ENCODE measurements around the gene RIPOR3.

The RIPOR3 gene

DNA sequence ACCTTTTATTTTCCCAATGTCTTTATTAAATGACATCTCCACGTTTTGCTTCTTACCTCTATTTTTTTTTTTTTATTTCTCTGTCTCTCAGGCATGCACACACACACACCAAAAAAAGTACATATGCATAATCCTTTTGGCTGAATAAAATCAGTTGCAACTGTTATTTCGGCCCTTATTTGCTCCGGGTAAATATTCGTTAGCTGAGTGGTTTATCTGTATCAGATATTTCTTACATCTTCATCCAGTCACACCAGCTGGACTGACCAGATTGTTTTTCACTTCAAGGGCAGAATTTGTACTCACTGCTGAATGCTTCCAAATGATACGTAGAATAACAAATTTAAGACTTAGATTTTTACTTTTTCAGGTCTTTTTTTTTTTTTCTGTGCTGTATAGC is 135.7 kb downstream of the RIPOR3 start:
- H3K4me3 ChIP-seq (replicated peaks; ENCODE audit: low read depth, low read length): no peak overlapping the region
- no peak for DNase-seq (ENCODE audit: extremely low read depth, low read depth)
- TF ChIP-seq, protein P1, sequence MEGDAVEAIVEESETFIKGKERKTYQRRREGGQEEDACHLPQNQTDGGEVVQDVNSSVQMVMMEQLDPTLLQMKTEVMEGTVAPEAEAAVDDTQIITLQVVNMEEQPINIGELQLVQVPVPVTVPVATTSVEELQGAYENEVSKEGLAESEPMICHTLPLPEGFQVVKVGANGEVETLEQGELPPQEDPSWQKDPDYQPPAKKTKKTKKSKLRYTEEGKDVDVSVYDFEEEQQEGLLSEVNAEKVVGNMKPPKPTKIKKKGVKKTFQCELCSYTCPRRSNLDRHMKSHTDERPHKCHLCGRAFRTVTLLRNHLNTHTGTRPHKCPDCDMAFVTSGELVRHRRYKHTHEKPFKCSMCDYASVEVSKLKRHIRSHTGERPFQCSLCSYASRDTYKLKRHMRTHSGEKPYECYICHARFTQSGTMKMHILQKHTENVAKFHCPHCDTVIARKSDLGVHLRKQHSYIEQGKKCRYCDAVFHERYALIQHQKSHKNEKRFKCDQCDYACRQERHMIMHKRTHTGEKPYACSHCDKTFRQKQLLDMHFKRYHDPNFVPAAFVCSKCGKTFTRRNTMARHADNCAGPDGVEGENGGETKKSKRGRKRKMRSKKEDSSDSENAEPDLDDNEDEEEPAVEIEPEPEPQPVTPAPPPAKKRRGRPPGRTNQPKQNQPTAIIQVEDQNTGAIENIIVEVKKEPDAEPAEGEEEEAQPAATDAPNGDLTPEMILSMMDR (IDR thresholded peaks at IDR 0.05; ENCODE audit: low read depth, low read length, missing control alignments): no peak

DNA sequence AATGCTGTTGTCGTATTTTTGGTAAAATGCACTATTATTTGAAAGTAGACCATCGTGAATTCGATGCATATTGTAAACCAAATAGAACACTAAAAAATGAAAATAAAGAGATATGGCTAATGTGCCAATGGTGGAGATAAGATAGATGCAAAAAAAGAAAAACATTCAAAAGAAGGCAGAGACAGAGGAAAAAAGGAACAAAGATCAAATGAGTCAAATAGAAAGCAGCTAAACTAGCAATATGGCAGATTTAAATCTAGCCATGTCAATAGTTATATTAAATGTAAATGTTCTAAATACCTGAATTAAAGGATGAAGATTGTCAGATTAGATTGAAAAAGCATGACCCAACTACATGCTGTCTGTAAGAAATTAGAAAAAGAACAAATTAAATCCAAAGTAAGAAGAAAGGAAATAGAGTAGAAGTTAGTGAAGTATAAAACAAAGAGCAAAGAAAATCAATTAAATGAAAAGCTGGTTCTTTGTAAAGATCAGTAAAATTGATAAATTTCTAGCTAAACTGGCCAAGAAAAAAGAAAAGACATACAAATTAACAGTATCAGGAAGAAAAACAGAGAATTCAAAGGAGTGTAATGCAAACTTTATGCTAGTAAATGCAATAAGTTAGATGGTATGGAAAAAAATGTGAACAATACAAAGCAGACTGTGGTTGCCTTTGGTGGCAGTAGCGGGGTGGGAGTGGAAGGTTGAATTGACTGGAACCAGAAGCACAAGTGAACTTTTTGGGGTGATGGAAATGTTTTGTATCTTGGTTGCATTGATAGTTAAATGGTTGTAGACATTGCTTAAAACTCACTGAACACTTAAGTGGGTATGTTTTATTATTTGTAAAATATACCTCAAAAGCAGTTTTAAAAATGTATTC is 136.4 kb downstream of the RIPOR3 start:
- no peak for DNase-seq (ENCODE audit: extremely low read depth, low read depth)
- TF ChIP-seq, protein P1 (IDR thresholded peaks at IDR 0.05; ENCODE audit: low read depth, low read length, missing control alignments): no peak
- H3K4me3 ChIP-seq (replicated peaks; ENCODE audit: low read depth, low read length): no peak overlapping the region

DNA sequence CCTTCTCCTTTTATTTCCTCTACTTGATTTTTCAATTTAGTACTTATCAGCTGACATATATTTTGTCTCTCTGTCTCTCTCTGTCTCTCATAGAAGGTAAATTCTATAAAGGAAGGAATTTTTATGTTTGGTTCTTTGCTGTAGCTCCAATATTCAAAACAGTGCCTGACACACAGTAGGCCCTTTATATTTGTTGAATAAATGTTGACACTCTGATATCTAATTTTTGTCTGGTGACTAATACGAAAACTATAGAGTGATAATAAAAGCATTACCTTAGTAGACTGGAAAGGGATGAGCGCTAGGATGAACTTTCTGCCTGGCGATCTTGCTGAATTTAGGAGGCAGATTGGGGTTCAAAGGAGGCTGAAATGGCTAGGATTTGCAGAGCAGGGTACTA is 138.4 kb downstream of the RIPOR3 start:
- H3K4me3 ChIP-seq (replicated peaks; ENCODE audit: low read depth, low read length): no peak overlapping the region
- DNase-seq (ENCODE audit: extremely low read depth, low read depth): no peak
- TF ChIP-seq, protein P1 (IDR thresholded peaks at IDR 0.05; ENCODE audit: low read depth, low read length, missing control alignments): no peak

DNA sequence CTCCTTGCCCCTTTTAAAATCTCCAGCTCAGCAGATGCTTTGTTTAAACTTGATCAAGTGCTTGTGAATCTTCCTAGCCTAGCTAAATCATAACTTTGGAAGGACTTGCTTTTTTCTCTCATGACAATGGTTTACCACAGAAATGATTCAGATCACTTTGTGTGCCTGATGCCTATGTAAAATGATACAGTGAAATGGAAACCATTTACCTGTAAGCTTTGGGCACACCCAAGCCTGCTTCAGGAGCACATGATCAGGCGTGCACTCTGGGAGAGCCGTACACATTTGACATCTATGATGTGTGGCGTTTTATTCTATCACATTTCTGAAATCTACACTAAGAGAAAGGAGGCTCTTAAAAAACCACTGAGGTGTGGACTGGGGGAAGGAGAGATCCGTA is 140.1 kb downstream of the RIPOR3 start:
- H3K4me3 ChIP-seq (replicated peaks; ENCODE audit: low read depth, low read length): no peak overlapping the region
- TF ChIP-seq, protein P1 (IDR thresholded peaks at IDR 0.05; ENCODE audit: low read depth, low read length, missing control alignments): no peak
- DNase-seq (ENCODE audit: extremely low read depth, low read depth): no peak

DNA sequence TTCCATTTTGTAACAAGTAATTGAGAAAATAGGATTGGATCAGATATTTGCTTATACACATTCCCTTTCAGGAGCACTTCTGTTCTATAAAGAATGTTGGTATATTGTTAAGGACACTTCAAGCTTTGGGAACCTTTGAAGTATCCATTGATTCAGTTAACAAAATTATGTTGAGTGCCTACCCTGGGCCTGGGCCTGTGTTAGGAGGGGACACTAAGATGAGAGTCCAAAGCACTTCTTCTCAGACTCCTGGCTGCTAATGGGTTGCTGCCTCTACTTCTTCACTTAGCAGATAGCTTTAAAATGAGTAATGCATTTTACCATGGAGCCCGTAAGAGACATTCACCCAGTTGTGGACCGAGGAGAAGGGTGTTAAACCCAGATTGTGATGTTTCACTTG is 140.8 kb downstream of the RIPOR3 start:
- TF ChIP-seq, protein P1 (IDR thresholded peaks at IDR 0.05; ENCODE audit: low read depth, low read length, missing control alignments): no peak
- DNase-seq (ENCODE audit: extremely low read depth, low read depth): no peak

DNA sequence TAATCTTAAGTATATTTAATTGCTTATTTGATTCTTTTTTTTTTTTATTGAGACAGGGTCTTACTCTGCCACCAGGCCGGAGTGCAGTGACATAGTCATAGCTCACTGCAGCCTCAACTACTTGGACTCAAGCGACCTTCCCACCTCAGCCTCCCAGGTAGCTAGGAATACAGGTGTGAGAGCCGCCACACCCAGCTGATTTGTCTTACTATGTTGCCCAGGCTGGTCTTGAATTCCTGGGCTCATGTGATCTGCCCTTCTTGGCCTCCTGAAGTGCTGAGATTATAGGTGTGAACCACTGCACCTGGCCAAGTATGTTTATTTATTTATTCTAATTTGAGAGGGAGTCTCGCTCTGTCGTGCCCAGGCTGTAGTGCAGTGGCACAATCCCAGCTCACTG is 142.9 kb downstream of the RIPOR3 start:
- no peak overlapping the region for H3K4me3 ChIP-seq (replicated peaks; ENCODE audit: low read depth, low read length)
- TF ChIP-seq, protein P1 (IDR thresholded peaks at IDR 0.05; ENCODE audit: low read depth, low read length, missing control alignments): no peak
- no peak for DNase-seq (ENCODE audit: extremely low read depth, low read depth)

More for the DNA sequence above, 140.8 kb downstream of the RIPOR3 start:
- no peak overlapping the region for H3K4me3 ChIP-seq (replicated peaks; ENCODE audit: low read depth, low read length)

All from HFF-Myc (cell line).